Activated CD8-positive, alpha-beta T cell treated with anti-CD3 and anti-CD28 coated beads for 36 hours (primary cell): Measurements from ENCODE around the gene PQBP1. TPM values are rescaled to one million over a fixed set of nuclear protein-coding genes. Genes with fewer than 3 reads are reported as not detected.
A peak's percentile ranks its signal among the peaks of the same experiment; 100 is the strongest.

Experiments
- ATAC-seq: fragments of 200-7000 bp; cut with Tn5 transposase; one replicate; pipeline ENCODE4 v1.10.0; 2021; ENCODE audit warnings: mild to moderate bottlenecking, moderate library complexity
- CTCF ChIA-PET: fragments of 350-600 bp; sonication (Branson Sonifier 250); formaldehyde crosslinking; loops from one replicate; lab custom pipeline; 2021; ENCODE audit warnings: antibody characterized with exemption; lab: Charles Lee
- POLR2A ChIA-PET: fragments of 350-600 bp; sonication (Branson Sonifier 250); formaldehyde crosslinking; loops from one replicate; lab custom pipeline; 2021; ENCODE audit warnings: antibody characterized with exemption; lab: Charles Lee
- DNase-seq: peaks from one replicate; pipeline ENCODE4 v3.0.0-alpha.2; 2020
- H3K27ac Mint-ChIP-seq: one replicate; pipeline ENCODE4 v1.8.0; 2021; ENCODE audit warnings: mild to moderate bottlenecking, mixed read lengths
- H3K27me3 Mint-ChIP-seq: one replicate; pipeline ENCODE4 v1.8.0; 2021; ENCODE audit warnings: mixed read lengths
- H3K36me3 Mint-ChIP-seq: one replicate; pipeline ENCODE4 v1.8.0; 2021; ENCODE audit warnings: low read depth, mixed read lengths
- H3K4me1 Mint-ChIP-seq: one replicate; pipeline ENCODE4 v1.8.0; 2021; ENCODE audit warnings: low read depth, mixed read lengths
- H3K4me3 Mint-ChIP-seq: one replicate; pipeline ENCODE4 v1.8.0; 2021; ENCODE audit warnings: mild to moderate bottlenecking, moderate library complexity, mixed read lengths
- H3K9me3 Mint-ChIP-seq: one replicate; pipeline ENCODE4 v1.8.0; 2021; ENCODE audit warnings: mixed read lengths
- CTCF ChIP-seq: fragments of 200-600 bp; IDR thresholded peaks from one replicate; pipeline ENCODE4 v1.8.0; 2022; ENCODE audit warnings: antibody characterized with exemption, mild to moderate bottlenecking
- intact Hi-C: fragments of 100-400 bp; cut with micrococcal nuclease; formaldehyde crosslinking; loops from one replicate; pipeline ENCODE4 v1.10.0; 2022
- total RNA-seq, 2 experiments: library from RNA; stranded (reverse); gene quantifications; one replicate each; pipeline ENCODE4 v1.2.3, GENCODE V29; 2021

PQBP1 gene
- total RNA-seq, 2 experiments from 2014 or later: 63.9 to 66.5 TPM

GRCh38 chrX:48905090-48905790, 7.5 kb downstream of the PQBP1 start:
- Mint-ChIP-seq H3K4me3 (no peak overlapping the region), H3K36me3 (peaks cover 10% of the 10 kb centered on the region), H3K4me1 (peaks cover 6% of the 10 kb centered on the region), H3K9me3 (no peaks in the 10 kb centered on the region), H3K27me3 (no peaks in the 10 kb centered on the region), H3K27ac (no peak overlapping the region)
- ChIA-PET POLR2A (interaction anchor here (0.5 to 1.0 kb wide), 3 partner anchors 11 to 52 kb away, joined by 3 to 4 read pairs (median 3); partner anchors contain the start of gene OTUD5), CTCF (interaction anchor here (1.6 kb wide), 1 partner anchor 53 kb away, joined by 4 read pairs; the partner anchor contains the start of gene OTUD5)
- no peak for DNase-seq
- no peak for TF ChIP-seq CTCF
- ATAC-seq: no peak
- intact Hi-C loops: no loop called here

GRCh38 chrX:48908600-48908999, 10.9 kb downstream of the PQBP1 start:
- Mint-ChIP-seq H3K4me3 (no peak overlapping the region), H3K9me3 (no peaks in the 10 kb centered on the region), H3K4me1 (peaks cover 23% of the 10 kb centered on the region), H3K27ac (no peak overlapping the region), H3K36me3 (peaks cover 8% of the 10 kb centered on the region), H3K27me3 (no peaks in the 10 kb centered on the region)
- no peak for DNase-seq
- ChIA-PET POLR2A (interaction anchor here (1.0 to 1.4 kb wide), 3 partner anchors 8 to 29 kb away, joined by 3 read pairs; partner anchors contain the start of genes PQBP1 and TIMM17B), CTCF (no interaction called here)
- ATAC-seq: no peak
- no peak for TF ChIP-seq CTCF
- intact Hi-C loops: no loop called here

- CTCF ChIA-PET: no interaction called here
- H3K9me3 Mint-ChIP-seq: no peaks in the 10 kb centered on the region
- ATAC-seq (no peak), DNase-seq (peak; percentile 6)
- intact Hi-C loops: no loop called here
- no peak overlapping the region for H3K27ac Mint-ChIP-seq
- POLR2A ChIA-PET: interaction anchor here (0.6 to 2.7 kb wide), 4 partner anchors 9 to 28 kb away, joined by 3 to 12 read pairs (median 3); no protein-coding TSS in a partner anchor
- peak overlapping the region; percentile 96 for H3K4me3 Mint-ChIP-seq
- H3K36me3 Mint-ChIP-seq: peaks cover 20% of the 10 kb centered on the region
- peaks cover 34% of the 10 kb centered on the region for H3K4me1 Mint-ChIP-seq
- no peaks in the 10 kb centered on the region for H3K27me3 Mint-ChIP-seq
- no peak for TF ChIP-seq CTCF
Measured at GRCh38 chrX:48909703-48910294, 12.1 kb downstream of the PQBP1 start.

DNA sequence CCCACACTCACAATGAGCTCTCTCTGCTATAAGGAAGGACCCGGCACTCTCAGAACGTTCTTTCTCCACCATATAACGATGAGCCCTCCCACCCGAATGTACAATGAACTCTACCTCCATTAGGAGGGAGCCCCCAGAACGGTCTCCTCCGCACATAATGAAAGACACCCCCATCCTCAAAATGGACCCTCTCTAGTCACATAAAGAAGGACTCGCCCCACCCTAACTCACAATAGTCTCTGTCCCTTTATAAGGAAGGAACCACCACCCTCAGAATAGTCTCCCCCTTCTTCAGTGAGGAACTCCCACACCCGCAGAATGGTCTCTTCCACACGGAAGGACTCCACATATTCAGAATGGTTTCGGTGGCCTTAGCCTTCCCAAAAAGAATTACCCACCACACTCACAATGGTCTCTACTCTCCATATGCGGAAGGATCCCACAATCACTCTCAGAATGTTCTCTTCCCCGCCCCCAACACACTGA, 13.2 kb downstream of the PQBP1 start:
- intact Hi-C loops: no loop called here
- peaks cover 30% of the 10 kb centered on the region for H3K36me3 Mint-ChIP-seq
- no peak for DNase-seq
- no peak for TF ChIP-seq CTCF
- no peaks in the 10 kb centered on the region for H3K27me3 Mint-ChIP-seq
- H3K9me3 Mint-ChIP-seq: no peaks in the 10 kb centered on the region
- peak overlapping the region; percentile 98 for H3K27ac Mint-ChIP-seq
- ATAC-seq: peak; percentile 7
- peaks cover 36% of the 10 kb centered on the region for H3K4me1 Mint-ChIP-seq
- H3K4me3 Mint-ChIP-seq: peak overlapping the region; percentile 96
- CTCF ChIA-PET: interaction anchor here (1.0 to 1.3 kb wide), 2 partner anchors 35 to 263 kb away, joined by 3 read pairs; no protein-coding TSS in a partner anchor
- POLR2A ChIA-PET: interaction anchor here (1.0 to 7.1 kb wide), 7 partner anchors 8 to 91 kb away, joined by 3 to 176 read pairs (median 9); partner anchors contain the start of genes GRIPAP1, OTUD5, PQBP1 and TIMM17B
